Measurements from ENCODE around the gene IFT122.

The IFT122 gene

DNA sequence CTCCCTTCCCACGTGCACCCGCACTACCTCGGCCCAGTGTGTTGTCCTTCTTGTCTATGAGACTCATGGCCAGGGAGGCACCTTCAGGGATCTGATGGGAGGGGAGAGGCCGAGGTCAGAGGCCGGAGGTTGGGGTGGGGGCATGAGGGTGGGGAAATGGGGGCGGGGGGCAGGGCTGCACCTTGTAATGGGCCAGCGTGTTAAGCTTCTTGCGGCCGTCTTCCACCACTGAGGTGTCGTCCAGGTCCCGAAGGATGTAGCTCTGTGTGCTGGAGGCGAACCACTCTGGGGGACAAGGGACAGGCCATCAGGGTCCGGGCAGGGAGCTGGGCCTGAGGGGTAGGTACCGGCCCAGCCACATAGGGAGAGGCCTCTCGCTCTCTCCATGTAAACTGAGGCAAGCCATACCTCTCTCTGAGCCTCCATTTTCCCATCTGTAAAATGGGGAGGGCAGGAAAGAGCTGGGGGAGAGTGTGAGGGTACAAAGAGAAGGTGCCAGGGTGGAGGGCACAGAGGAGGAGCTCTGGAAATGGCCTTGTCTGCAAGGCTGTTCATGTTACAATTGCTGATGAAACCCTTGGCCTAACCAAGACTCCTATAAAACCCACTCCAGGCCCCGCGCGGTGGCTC is 121.7 kb downstream of the IFT122 start:
- DNase-seq = no peak

DNA sequence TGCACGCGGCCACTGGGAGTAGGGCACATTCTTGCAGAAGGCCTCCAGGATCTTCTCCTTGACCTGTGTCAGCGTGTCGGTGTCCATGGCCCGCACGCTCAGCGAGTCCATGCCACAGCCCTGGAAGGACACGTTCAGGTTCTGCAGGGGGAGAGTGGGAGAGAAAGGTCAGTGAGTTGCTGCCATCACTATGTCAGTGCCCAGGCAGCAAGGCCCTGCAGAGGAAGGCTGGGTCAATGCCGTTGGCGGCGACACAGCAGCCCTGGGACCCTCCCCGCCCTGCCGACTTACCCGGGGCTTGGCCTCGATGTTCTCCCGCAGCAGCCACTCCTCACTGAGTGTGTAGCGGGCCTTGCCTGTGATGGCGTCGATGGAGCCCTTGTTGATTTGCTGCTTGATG is 122.8 kb downstream of the IFT122 start:
- no peak for DNase-seq

DNA sequence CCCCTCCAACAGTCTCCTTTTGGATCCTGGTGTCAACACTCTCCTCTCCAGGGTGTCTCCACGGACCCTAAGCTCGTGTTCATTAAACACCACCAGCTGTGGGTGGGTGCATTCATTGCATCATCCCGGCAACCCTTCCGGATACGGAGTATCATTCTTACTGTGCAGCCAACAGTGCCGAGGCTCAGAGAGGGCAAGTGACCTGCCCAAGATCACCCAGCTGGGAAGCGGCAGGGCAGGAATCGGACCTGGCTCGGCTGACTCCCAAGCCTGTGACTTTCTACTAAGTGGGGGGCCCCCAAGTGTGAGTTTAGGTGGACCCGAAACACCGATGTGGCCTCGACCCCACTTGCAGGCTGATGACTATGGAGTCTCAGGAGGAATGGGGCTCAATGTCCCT is 123.3 kb downstream of the IFT122 start:
- DNase-seq = no peak

- DNase-seq = no peak
These were observed 124.0 kb downstream of the IFT122 start for GRCh38 chr3:129563850-129564535.

DNA sequence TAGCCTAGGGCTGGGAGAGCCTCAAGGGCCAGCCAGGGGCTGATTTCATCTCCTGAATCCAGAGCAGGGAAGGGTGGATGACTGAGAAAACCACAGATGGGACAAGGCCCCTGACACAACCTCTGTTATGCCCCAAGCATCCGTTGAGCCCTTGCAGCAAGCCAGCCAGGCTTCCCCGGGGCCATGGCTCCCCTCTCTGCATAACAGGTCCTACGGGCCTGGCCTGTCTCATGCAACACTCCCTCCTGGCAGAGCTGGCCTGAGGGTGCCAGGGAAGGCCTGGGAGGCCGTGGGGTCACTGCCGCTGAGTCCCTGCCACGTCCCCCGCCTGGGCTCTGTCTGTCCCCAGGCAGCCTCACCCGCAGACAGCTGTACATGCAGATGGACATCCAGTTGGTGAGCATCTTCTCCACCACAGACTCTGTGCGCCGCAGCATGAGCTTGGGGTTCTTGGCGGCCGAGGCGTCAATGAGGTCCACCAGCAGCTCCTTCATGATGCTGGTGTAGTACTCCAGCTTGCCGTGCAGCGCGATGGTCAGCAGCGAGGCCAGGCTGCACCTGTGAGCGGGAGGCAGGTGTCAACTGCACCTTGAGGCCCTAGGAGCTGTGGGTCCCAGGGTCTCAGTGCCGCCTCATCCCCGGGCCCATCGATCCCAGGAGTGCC is 125.1 kb downstream of the IFT122 start:
- no peak for DNase-seq

GRCh38 chr3:129565902-129566301 is 125.9 kb downstream of the IFT122 start:
- no peak for DNase-seq

DNA sequence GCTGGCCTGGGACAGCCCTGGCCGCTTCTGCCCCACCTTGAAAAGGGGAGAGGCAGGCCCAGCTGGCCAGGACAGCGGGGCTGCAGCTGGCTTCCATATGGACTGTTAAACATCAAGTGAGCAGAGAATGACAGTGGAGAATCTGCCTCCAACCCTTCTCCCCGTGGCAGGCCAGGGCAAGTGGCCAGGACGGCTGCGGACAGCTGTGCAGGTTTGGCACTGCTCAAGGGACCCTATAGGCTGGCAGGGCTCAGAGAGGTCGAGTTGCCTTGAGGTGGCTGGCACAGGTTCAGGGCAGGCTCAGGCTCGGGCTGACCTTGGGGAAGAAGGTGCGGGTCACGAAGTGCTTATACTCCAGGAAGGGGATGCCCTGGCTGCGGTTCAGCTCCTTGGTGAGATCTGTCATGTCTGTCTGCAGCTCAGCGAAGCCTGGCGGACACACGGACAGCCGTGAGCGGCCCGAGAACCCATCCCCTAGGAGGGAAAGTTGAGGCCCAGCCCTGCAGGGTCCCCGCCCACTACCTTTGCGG is 127.2 kb downstream of the IFT122 start:
- DNase-seq = no peak

DNA sequence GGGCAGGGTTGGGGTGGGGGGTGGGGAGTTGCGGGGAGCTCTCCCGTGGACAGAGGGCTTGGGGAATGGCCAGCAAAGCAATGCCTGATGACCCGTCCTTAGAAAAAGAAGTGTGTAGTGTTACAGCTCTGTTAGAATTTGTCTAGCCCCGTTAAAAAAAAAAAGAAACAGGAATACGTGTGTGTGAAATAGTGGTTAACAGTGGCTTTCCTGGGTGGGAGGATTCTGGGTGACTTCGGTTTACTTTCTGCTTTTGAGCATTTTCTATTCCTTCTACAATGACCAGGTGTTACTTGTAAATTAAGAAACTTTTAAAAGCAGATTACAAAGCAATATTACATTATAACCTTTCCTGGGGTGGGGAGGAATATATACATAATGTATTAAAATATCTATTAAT is 127.9 kb downstream of the IFT122 start:
- no peak for DNase-seq

- DNase-seq = no peak
These were observed 129.8 kb downstream of the IFT122 start for GRCh38 chr3:129569856-129570255.

Measured in NCI-H226 (cell line).